Measurements from ENCODE around the gene SMOC2.

The SMOC2 gene

DNA sequence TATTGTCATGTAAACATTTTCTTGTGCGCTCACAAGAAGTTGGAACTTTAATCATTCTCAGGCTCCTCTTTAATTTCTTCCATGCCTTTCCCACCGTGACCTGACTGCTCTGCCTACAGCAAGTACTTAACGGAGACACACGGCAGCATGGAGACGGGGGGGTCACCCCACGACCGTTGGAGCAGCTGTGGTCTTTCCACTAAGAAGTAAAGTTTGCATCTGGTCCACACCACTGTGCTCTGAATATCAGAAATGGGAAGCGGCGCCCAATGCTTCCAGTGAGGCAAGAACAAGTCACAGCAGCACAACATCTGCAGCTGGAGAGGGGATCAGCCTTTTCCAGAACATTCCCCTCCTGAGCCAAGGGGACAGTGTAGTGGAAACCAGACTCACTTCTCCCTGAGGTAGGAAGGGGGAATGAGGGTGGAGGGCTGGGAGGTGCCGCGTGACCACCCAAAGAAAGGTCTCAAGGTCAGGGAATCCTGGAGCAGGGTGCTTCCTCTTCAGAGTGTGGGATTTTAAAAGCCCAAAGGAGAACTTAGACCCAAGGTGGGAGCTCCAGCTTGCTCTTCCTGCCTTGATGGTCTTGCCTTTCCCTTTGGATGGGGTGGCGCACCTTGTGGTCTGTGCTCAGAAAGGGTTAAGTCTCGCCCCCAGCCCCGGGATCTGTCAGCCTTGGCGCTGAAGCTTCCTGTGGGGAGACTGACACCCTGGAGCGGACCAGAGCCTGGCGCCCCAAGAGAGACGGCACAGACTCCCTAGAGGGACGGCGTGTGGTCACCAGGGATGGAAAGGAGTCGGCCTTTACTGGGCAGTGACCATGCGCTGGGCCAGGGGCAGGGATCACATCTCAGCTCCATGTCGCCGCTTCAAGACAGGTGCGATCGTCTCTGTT lies 25.6 kb upstream of the SMOC2 start:
- H3K4me3 ChIP-seq (ENCODE audit: low read depth, low read length): no peak overlapping the region
- DNase-seq (ENCODE audit: low read depth): no peak
- no peak for TF ChIP-seq CTCF (IDR thresholded peaks at IDR 0.05; ENCODE audit: insufficient read depth, low read depth, low read length, missing control alignments)

GRCh38 chr6:168415993-168416530 lies 24.9 kb upstream of the SMOC2 start:
- TF ChIP-seq CTCF (IDR thresholded peaks at IDR 0.05; ENCODE audit: insufficient read depth, low read depth, low read length, missing control alignments): no peak
- DNase-seq (ENCODE audit: low read depth): no peak
- H3K4me3 ChIP-seq (ENCODE audit: low read depth, low read length): no peak overlapping the region

GRCh38 chr6:168416531-168416930 lies 24.5 kb upstream of the SMOC2 start:
- TF ChIP-seq CTCF (IDR thresholded peaks at IDR 0.05; ENCODE audit: insufficient read depth, low read depth, low read length, missing control alignments): no peak
- DNase-seq (ENCODE audit: low read depth): no peak
- H3K4me3 ChIP-seq (ENCODE audit: low read depth, low read length): no peak overlapping the region

- no peak overlapping the region for H3K4me3 ChIP-seq (ENCODE audit: low read depth, low read length)
- no peak for DNase-seq (ENCODE audit: low read depth)
Measured at GRCh38 chr6:168417191-168417590, 23.8 kb upstream of the SMOC2 start.

DNA sequence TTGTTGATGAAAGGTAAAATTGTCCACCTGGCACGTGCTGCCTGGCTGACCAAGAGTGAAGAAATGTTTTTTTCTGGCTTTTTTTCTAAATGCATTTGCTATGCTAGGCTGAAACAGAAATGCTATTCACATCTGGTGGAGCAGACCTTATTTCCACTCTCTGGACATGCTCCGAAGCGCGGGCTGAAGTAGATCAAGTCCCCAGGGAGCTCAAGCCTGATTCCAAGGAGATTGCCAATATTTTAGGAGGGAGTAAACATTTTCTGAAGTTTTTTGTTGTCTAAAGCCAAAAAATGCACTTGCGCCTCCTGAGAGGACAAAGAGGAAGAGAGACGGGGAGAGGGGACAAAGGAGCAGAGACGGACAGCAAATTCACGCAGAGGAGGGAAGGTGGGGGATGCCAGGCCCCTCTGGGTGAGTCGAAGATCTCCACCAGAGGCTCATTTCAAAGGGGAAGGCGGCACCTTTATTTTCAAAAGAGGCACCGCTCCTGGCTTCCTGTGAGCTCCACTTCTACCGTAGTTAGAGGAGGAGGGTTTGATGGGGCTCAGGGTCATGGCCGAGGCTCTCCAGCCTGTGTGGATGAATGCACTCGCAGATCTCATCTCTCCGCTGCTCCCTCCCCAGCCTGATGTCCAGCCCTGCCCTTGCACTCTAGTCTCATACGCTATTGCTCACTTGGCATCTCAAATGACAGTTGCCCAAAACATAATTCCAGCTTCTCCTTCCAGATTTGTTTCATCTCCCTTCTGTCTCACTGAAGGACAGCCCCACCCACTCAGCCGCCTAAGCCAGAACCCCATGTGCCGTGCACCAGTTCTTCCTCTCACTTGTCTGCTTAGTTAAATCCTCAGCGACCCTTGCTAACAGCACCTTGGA lies 23.1 kb upstream of the SMOC2 start:
- H3K4me3 ChIP-seq (ENCODE audit: low read depth, low read length): no peak overlapping the region
- DNase-seq (ENCODE audit: low read depth): no peak
- TF ChIP-seq CTCF (IDR thresholded peaks at IDR 0.05; ENCODE audit: insufficient read depth, low read depth, low read length, missing control alignments): no peak

More at GRCh38 chr6:168417191-168417590, 23.8 kb upstream of the SMOC2 start:
- no peak for TF ChIP-seq CTCF (IDR thresholded peaks at IDR 0.05; ENCODE audit: insufficient read depth, low read depth, low read length, missing control alignments)

DNA sequence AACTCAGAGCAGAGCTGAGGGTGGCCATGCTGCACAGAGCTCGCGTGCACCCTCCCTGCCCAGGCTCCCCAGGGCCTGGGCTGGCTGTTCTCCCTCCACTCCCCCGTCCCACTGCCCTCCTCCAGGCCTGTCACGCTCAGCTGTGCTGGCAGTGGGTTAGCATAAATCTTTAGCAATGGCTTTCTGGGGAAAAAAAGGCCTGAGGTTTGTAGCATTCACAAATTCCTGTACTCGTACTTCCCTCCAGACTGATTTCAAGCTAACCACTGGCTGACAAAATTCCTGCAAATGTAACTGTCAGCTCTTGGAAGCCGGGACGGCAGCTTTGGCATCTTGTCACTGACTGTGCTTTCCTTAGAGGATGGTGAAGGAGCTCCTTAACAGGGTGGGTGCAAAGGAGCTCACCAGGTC lies 22.3 kb upstream of the SMOC2 start:
- no peak for DNase-seq (ENCODE audit: low read depth)
- no peak overlapping the region for H3K4me3 ChIP-seq (ENCODE audit: low read depth, low read length)
- TF ChIP-seq CTCF (IDR thresholded peaks at IDR 0.05; ENCODE audit: insufficient read depth, low read depth, low read length, missing control alignments): no peak

Measured in GM12865 (cell line).